AG09309 (cell line): ENCODE data around the gene TCF21.

Source experiments
- DNase-seq: peaks from one replicate; pipeline ENCODE4 v3.0.0-alpha.2; 2010; ENCODE audit warnings: low read depth
- H3K4me3 ChIP-seq: 2 replicates; pipeline ENCODE4 v1.5.1; 2011; ENCODE audit warnings: mild to moderate bottlenecking, low read depth, low read length, moderate library complexity; ENCODE audit not compliant: control insufficient read depth
- CTCF ChIP-seq: IDR thresholded peaks from 2 replicates; pipeline ENCODE4 v1.5.1; 2011; ENCODE audit warnings: mild to moderate bottlenecking, low read depth, low read length, inconsistent platforms; ENCODE audit not compliant: insufficient read depth, control insufficient read depth; ENCODE audit errors: missing control alignments

The TCF21 gene

DNA sequence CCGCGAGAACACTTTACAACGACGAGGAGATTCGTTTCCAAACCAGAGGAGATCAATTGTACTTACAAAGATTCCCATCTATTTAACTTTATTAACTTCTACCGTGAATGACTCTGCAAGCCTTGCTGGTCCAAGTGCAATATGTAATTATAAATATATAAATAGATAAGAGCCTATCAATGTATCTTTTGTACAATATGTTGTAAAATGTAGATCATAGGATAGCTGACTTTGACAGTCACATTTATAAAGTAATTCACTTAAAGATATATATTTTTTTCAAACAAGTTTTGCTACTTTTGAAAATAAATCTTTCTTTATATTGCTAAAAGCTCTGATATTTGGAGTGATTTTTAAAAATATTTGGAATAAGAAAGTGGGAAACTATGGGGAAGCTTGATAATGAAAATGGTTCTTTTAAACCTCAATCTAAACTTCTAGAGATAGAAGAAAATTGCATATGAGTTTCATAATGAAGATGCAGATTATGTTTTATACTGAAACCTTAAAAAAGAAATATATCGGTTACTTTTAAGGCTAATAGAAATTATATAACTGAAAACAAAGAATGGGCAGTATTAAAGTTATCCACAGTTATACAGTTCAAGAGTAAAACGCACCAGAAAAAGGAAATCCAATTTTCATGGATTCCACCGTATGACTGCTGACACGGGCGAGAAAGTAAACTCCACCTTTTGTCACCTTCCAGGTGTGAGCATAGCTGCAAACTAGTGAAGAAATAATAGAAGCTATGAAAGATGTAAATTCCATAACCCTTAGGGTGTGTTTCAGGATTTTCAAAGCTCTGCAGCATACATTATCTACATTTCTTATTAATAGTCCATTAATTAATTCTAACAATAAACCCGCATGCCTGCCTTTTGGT, 3.3 kb downstream of the TCF21 start:
- no peak overlapping the region for H3K4me3 ChIP-seq
- no peak for TF ChIP-seq CTCF
- DNase-seq, result no peak

- no peak for DNase-seq
- no peak for TF ChIP-seq CTCF
- H3K4me3 ChIP-seq, result no peak overlapping the region
Measured at GRCh38 chr6:133892813-133893691, 4.1 kb downstream of the TCF21 start.

GRCh38 chr6:133893946-133894345, 5.0 kb downstream of the TCF21 start:
- no peak for DNase-seq
- no peak for TF ChIP-seq CTCF
- H3K4me3 ChIP-seq, result no peak overlapping the region

DNA sequence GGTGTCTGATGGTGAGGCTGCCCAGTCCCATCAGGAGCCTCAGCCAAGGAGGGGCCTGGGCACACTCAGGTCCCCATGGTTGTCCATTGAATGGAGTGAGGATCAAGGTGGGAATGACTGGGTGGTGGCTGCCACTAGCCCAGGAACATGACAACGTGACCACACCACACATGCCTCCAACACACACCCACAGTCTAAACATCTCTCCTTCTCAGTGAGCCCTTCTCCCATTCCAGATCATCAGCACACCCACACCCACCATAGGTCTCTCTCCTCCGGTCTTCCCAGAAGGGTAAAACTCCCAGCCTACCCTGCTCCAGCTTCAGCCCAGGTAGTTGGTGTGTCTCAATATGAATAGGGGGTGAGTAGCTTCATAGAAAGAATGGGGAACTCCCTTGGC, 5.5 kb downstream of the TCF21 start:
- DNase-seq, result no peak
- H3K4me3 ChIP-seq, result no peak overlapping the region
- no peak for TF ChIP-seq CTCF

DNA sequence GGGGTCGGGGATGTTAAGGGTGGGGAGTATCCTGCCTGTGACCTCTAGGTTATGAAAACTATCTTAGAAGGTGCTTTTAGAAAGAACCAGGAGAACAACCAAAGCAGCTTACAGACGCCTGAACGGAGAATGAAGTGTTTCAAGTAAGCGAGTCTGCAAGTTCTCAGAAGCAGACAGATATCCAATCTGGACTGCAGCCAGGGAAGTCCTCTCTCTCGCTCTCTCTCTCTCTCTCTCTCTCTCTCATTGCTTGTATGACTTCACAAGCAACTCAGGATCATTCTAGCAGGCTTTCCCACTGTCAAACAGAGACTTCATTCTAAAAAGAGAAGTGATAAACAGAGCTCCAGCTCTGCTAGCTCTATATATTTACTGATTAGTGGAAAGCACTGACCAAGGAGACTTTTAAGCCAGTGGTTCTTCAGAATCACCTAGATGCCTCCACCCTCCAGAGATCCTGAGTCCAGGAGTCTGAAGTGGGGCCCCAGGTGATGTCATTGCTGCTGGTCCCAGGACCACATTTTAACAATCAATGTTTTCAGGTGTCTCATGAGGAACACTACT, 6.0 kb downstream of the TCF21 start:
- H3K4me3 ChIP-seq, result no peak overlapping the region
- TF ChIP-seq CTCF, result no peak
- DNase-seq, result no peak

DNA sequence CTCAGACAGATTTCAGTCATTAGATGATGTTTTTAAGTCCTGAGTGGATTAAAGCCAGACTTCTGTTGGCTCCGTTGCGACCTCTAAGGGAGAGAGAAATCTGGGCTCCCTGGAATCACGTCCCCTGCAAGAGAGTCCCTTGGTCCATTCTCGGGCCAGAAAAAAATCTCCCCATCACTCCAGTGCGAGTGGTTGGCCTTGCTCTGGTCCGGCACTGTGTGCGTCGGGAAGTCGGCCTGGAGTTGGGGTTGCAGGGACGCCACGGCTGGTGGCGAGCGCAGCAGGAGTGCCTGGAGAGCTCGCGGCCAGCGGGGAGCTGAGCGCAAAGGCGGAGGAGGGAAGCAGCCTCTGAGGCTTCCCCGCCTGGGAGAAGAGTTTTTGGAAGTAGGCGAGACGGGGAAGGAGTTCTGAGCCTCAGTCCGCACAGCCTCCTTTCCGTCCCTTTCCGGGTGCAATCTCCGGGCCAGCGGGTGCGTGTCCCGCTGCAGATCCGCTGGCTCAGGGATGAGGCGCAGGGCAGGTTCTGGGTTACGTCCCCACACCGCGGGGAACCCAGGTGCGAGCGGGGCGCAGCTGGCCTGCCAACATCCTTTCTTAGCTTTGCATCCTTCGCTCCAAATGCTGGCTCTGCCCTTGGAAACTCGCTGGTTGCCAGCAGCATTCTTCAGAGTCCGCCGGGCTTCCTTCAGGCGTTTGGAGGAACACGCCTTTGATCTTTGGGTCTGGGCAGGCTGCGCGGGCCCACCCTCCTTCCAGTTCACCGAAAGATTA, 6.8 kb downstream of the TCF21 start:
- peak overlapping the region; percentile 6 for H3K4me3 ChIP-seq
- peak; percentile 15 for TF ChIP-seq CTCF

More for the DNA sequence above, 6.8 kb downstream of the TCF21 start:
- DNase-seq, result no peak
